ENCODE data around the gene CDADC1. TPM values are rescaled to one million over a fixed set of nuclear protein-coding genes. Genes with fewer than 3 reads are reported as not detected.

The CDADC1 gene
- total and polyA plus RNA-seq, 2 experiments from 2014 or later: 1.8 to 13.7 TPM

DNA sequence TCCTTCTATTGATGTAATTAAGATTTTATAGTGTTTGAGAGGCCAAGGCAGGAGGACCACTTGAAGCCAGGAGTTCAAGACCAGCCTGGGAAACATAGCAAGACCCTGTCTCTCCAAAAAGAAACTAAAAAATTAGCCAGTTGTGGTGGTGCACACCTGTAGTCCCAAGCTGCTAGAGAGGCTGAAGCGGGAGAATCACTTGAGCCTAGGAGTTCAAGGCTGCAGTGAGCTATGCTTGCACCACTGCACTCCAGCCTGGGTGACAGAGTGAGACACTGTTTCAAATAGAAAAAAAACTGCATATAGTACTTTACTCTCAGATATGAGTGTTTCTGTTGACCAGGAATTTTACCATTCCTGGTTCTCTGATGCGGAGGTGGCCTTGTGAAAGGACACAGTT, 48.9 kb downstream of the CDADC1 start:
- WGBS, 2 experiments (ENCODE audit: low coverage in 1 of 2, low lambda C conversion rate in 2 of 2, missing lambda C conversion rate in 2 of 2): 96 to 97% methylated on average over 2 of the region's 2 CpGs

DNA sequence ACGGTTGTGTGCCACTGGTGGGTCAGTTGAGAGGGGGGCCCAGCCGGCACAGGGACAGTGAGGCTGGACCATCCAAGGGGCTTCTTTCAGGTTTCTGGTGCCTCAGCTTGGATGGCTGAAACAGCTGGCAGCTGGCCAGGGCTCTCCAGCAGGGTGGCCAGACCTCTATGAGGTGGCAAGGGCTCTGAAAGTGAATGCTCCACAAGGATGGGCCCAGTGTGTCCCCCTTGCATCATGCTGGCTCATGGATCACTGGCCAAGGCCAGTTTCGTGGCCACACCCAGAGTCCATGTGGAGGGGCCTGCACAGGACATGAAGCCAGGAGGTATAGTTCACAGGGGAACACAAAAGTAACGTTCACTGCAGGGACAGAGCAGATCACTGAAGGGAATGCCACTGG, 49.6 kb downstream of the CDADC1 start:
- H3K9ac ChIP-seq: no peak overlapping the region
- in situ Hi-C loops (cut with MboI): loop anchor here (10.0 kb wide), 1 partner anchor 307 kb away; no protein-coding TSS in a partner anchor
- H3K4me3 ChIP-seq: no peak overlapping the region
- H3K27me3 ChIP-seq (replicated peaks; ENCODE audit: insufficient read depth): no peaks in the 10 kb centered on the region
- 66 to 67% methylated on average over 4 of the region's 4 CpGs for WGBS, 2 experiments (ENCODE audit: low coverage in 1 of 2, low lambda C conversion rate in 2 of 2, missing lambda C conversion rate in 2 of 2)
- no peaks in the 10 kb centered on the region for H3K79me2 ChIP-seq (ENCODE audit: insufficient read depth)
- no peaks in the 10 kb centered on the region for H3K4me1 ChIP-seq (ENCODE audit: insufficient read depth)
- TF ChIP-seq EZH2 (IDR thresholded peaks at IDR 0.05; ENCODE audit: insufficient read depth, poor library complexity, severe bottlenecking) (no peak), EZH2phosphoT487 (IDR thresholded peaks at IDR 0.05; ENCODE audit: insufficient read depth, low read depth) (no peak)
- H3K9me2 ChIP-seq (ENCODE audit: insufficient read depth): no peaks in the 10 kb centered on the region
- no peaks in the 10 kb centered on the region for H3K9me3 ChIP-seq (ENCODE audit: low read depth)
- no peak overlapping the region for H3K4me2 ChIP-seq (ENCODE audit: unreplicated experiment)
- H4K20me1 ChIP-seq (ENCODE audit: insufficient read depth): no peaks in the 10 kb centered on the region
- no peak overlapping the region for H3K27ac ChIP-seq
- no peak overlapping the region for H2AFZ ChIP-seq
- peak; percentile 4 for DNase-seq
- H3F3A ChIP-seq (ENCODE audit: insufficient read depth): no peaks in the 10 kb centered on the region
- no peaks in the 10 kb centered on the region for H3K36me3 ChIP-seq (ENCODE audit: low read depth)

More for the DNA sequence above, 48.9 kb downstream of the CDADC1 start:
- Histone ChIP-seq H3K4me2 (ENCODE audit: unreplicated experiment) (no peak overlapping the region), H3K27ac (no peak overlapping the region), H3K9me3 (ENCODE audit: low read depth) (no peaks in the 10 kb centered on the region), H3K4me3 (no peak overlapping the region), H3K79me2 (ENCODE audit: insufficient read depth) (no peaks in the 10 kb centered on the region), H3K9me2 (ENCODE audit: insufficient read depth) (no peaks in the 10 kb centered on the region), H4K20me1 (ENCODE audit: insufficient read depth) (no peaks in the 10 kb centered on the region), H3K36me3 (ENCODE audit: low read depth) (no peaks in the 10 kb centered on the region), H3K27me3 (replicated peaks; ENCODE audit: insufficient read depth) (no peaks in the 10 kb centered on the region), H2AFZ (no peak overlapping the region), H3K4me1 (ENCODE audit: insufficient read depth) (no peaks in the 10 kb centered on the region), H3F3A (ENCODE audit: insufficient read depth) (no peaks in the 10 kb centered on the region), H3K9ac (no peak overlapping the region)
- in situ Hi-C loops (cut with MboI): loop anchor here (10.0 kb wide), 1 partner anchor 308 kb away; no protein-coding TSS in a partner anchor
- TF ChIP-seq EZH2 (IDR thresholded peaks at IDR 0.05; ENCODE audit: insufficient read depth, poor library complexity, severe bottlenecking): no peak
- TF ChIP-seq EZH2phosphoT487 (IDR thresholded peaks at IDR 0.05; ENCODE audit: insufficient read depth, low read depth): no peak
- DNase-seq: no peak

DNA sequence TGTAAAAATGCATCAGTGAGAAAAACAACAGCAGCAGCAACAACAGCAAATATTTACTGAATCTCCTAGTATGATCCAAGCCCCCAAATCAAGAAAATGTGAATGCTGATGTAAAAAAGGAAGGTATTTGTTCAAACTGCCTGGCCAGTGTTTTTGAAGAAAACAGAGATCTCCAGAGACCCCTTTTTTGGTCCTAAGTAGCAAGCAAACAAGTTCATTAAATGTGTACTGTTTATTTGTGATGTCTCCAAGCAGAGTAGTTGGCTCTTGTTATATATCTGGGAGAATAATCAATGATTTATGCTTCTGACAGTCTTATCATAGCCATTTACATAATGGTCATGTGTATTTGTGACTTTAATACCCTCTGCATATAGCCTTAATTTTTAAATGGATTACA, 50.7 kb downstream of the CDADC1 start:
- Histone ChIP-seq H3K4me2 (ENCODE audit: unreplicated experiment) (no peak overlapping the region), H3K9me2 (ENCODE audit: insufficient read depth) (no peaks in the 10 kb centered on the region), H3K9me3 (ENCODE audit: low read depth) (no peaks in the 10 kb centered on the region), H4K20me1 (ENCODE audit: insufficient read depth) (no peaks in the 10 kb centered on the region), H2AFZ (no peak overlapping the region), H3K79me2 (ENCODE audit: insufficient read depth) (no peaks in the 10 kb centered on the region), H3K27ac (no peak overlapping the region), H3K9ac (no peak overlapping the region), H3K4me3 (no peak overlapping the region), H3K4me1 (ENCODE audit: insufficient read depth) (no peaks in the 10 kb centered on the region), H3K36me3 (ENCODE audit: low read depth) (no peaks in the 10 kb centered on the region), H3K27me3 (replicated peaks; ENCODE audit: insufficient read depth) (no peaks in the 10 kb centered on the region), H3F3A (ENCODE audit: insufficient read depth) (no peaks in the 10 kb centered on the region)
- in situ Hi-C loops (cut with MboI): loop anchor here (10.0 kb wide), 1 partner anchor 306 kb away; no protein-coding TSS in a partner anchor
- no peak for TF ChIP-seq EZH2 (IDR thresholded peaks at IDR 0.05; ENCODE audit: insufficient read depth, poor library complexity, severe bottlenecking)
- TF ChIP-seq EZH2phosphoT487 (IDR thresholded peaks at IDR 0.05; ENCODE audit: insufficient read depth, low read depth): no peak
- no peak for DNase-seq

DNA sequence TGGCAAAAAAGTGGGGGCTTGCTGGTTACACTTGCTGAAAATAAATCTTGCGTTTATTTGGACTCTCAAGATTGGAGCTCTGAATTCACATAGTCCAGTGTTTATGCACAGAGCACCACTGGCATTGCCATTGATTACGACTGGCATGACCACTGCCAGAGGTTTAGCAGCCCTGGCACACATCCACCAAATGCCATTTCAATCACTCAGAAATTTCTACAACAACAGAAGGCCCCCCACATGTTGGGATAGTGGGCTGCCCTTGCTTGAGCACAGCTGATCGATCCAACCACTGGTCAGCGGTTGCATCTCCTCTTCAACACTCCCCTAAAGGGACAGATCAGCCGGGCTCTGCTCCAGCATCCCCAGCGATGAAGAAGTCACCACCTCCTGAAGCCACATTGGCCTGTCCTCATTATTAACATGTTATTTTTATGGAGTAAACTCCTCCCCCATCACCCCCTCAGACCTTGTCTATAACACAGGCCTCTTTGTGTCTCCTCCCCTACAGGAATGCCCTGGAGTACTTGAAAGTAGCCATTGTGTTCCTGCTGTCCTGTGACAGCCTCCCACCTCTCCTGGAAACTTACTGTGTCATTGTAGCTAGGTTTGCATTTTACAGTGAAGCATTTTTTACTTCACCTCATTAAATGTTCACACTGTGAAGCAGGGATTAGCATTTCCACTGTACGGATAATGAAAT, 51.3 kb downstream of the CDADC1 start:
- peak; percentile 9 for DNase-seq
- TF ChIP-seq EZH2phosphoT487 (IDR thresholded peaks at IDR 0.05; ENCODE audit: insufficient read depth, low read depth) (no peak), EZH2 (IDR thresholded peaks at IDR 0.05; ENCODE audit: insufficient read depth, poor library complexity, severe bottlenecking) (no peak)
- Histone ChIP-seq H2AFZ (no peak overlapping the region), H4K20me1 (ENCODE audit: insufficient read depth) (no peaks in the 10 kb centered on the region), H3K79me2 (ENCODE audit: insufficient read depth) (no peaks in the 10 kb centered on the region), H3K9me3 (ENCODE audit: low read depth) (no peaks in the 10 kb centered on the region), H3F3A (ENCODE audit: insufficient read depth) (no peaks in the 10 kb centered on the region), H3K9ac (no peak overlapping the region), H3K27ac (no peak overlapping the region), H3K27me3 (replicated peaks; ENCODE audit: insufficient read depth) (no peaks in the 10 kb centered on the region), H3K9me2 (ENCODE audit: insufficient read depth) (no peaks in the 10 kb centered on the region), H3K4me3 (no peak overlapping the region), H3K36me3 (ENCODE audit: low read depth) (no peaks in the 10 kb centered on the region), H3K4me2 (ENCODE audit: unreplicated experiment) (no peak overlapping the region), H3K4me1 (ENCODE audit: insufficient read depth) (no peaks in the 10 kb centered on the region)
- in situ Hi-C loops (cut with MboI): loop anchor here (10.0 kb wide), 1 partner anchor 306 kb away; no protein-coding TSS in a partner anchor
- WGBS, 2 experiments (ENCODE audit: low coverage in 1 of 2, low lambda C conversion rate in 2 of 2, missing lambda C conversion rate in 2 of 2): 64 to 66% methylated on average over 7 of the region's 7 CpGs

Measured in GM23248 (cell line).